SKM-1 (cell line): ENCODE measurements around the gene HOXB8.

Source experiments
- DNase-seq: peaks from one replicate; lab custom pipeline; 2025; ENCODE audit not compliant: unreplicated experiment; lab: John Stamatoyannopoulos, UW

HOXB8 gene

GRCh38 chr17:48569674-48570324, 45.3 kb downstream of the HOXB8 start:
- DNase-seq: no peak

- DNase-seq: no peak
Measured at GRCh38 chr17:48569240-48569582, 45.9 kb downstream of the HOXB8 start.

DNA sequence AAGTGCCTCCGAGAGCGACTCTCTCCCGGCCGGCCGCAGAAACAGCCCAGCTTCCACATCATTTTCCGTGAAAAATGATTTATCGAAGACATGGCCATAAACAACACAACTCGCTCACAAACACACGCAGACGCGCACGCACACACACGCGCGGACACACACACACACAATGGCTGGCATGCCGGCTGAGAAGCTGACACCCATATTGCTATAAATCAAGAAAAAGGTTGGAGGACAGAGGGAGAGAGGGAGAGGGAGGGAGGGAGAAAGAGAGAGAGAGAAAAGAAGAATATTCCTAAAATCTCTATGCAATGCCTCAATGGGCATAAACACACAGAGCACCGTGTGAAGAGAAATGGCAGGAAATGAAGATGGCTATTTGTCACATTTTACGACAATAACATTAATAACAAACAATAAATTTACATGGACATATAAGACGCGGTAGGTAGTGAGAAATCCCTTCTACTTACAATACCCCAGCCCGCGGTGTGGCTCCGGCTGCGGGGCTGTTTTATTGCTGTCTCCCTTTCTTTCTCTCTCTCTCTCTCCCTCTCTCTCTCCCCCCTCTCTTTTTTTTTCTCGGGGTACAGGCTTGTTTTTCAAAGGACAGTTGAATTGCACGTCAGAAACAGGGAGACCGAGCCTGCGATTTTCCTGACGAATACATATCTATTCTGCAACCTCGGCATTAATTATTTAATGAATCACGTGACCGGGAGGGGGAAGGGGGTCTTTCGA, 46.4 kb downstream of the HOXB8 start:
- DNase-seq: no peak

GRCh38 chr17:48567646-48568354, 47.3 kb downstream of the HOXB8 start:
- DNase-seq: no peak

- no peak for DNase-seq
Measured at GRCh38 chr17:48567209-48567608, 47.9 kb downstream of the HOXB8 start.

DNA sequence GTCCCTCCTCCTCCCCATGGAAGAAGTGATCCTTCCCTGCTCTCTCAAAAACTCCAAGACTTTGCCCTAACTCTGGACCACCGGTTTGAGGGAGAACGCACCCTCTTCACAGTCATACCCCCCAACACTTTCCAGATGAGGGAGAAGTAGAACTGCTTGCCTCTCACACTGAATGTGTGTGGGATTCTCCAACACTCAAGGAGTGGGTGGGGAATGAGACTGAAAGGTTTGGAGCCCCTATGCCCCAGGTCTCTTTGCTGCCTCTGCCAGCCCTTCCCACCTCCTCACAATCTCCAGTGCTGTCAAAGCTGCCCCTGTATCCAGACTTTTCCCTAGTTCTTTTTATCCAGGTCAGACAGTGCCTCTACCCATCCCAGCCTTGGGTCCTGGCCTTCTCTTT, 48.4 kb downstream of the HOXB8 start:
- no peak for DNase-seq

GRCh38 chr17:48565925-48566710, 49.0 kb downstream of the HOXB8 start:
- DNase-seq: no peak

GRCh38 chr17:48565022-48565554, 50.0 kb downstream of the HOXB8 start:
- DNase-seq: no peak

DNA sequence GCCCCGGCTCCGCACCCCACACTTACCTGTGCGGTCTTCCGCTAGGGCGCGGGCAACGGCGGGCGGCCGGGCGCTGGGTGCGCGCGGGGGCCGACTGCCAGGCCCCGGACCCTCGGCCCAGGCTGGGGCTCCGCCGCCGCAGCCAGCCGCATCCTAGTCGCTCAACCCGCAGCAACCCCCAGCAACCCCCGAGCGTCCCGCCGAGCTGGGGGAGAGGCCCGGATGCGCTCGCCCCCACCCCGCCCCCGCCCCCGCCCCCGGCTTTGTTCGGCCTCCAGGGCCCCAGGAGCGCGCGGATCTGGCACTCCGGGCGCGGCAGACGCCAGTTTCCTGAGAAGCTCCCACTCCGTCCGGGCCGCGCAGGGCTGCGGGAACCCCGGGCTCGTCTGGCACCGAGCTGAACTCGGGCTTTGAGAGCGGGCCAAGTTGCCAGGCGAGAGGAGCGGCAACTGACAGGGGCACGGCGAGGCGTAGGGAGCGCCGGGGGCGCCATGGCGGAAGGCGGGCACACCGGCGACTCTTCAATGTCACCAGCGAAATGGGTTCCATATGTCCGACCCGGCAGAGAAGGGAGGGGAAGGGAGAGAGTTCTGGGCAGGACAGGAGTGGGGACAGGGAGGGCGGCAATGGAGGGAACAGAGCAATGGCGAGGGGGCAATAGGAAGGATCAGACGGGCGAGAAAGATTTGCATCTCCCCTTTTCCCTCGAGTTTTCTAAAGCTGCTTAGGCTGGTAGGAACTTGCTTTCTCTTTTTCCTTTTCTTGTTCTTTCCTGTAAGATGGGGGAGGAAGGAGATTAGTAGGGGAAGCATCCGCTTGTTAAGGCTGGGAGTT, 50.7 kb downstream of the HOXB8 start:
- DNase-seq: no peak

DNA sequence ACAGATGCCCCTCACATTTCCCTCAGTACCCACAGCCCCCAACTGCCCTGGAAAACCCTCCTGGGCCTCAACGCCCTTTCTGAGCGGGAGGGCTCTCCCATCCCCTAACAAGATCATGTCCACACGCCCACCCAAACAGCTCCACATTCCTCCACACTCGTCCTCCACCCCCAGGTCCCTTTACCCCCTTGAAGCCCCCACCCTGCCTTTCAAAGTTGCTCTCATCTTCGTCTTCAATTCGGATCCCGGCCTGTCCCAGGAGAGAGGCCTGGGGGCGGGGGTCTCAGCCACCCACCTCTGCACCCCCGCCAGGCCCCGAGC, 51.3 kb downstream of the HOXB8 start:
- no peak for DNase-seq

DNA sequence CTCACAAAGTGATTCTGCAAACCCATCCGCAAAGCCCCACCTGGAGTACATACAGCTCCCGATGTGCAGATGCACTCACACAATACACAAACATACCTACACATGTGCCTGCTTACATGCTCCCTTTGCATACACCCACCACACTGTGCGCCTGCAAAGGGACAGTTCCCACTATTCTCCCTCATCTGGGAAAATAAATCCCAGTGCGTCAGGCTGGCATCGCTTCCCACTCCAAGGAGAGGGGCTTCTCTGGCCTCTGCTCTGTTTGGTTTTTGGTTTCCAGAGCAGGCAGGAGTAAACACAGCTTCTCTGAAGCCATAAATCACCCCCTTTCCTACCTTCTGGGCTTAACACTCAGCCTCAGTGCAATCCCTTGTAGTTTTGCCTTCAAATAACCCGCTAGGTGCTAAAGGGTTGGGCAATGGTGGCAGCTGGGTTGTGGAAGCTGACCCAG, 51.7 kb downstream of the HOXB8 start:
- DNase-seq: no peak

DNA sequence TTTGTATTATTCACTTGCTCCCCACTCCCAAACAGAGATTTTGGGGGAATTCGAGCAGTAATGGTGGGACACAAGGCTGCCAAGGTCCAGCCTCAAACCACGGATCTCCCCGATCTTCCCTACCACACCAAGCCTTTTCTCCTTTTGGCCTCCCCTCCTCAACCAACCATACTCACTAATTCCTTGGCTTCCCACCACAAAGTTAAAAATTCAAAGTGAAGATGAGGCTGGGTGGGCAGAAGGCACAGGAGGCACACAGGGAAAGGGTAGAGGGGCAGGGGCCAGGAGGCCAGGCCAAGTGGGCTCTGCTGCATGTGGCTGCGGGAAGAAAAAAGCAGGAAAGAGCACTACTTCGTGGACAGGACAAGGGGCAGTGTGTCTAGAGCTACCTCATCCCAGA, 52.2 kb downstream of the HOXB8 start:
- no peak for DNase-seq
